Measurements from ENCODE around the gene THPO.

- TF ChIP-seq CTCF (IDR thresholded peaks at IDR 0.05; ENCODE audit: low read length) (no peak), EZH2phosphoT487 (IDR thresholded peaks at IDR 0.05; ENCODE audit: low read length) (no peak), EZH2 (optimal IDR thresholded peaks at IDR 0.05; ENCODE audit: low read depth, low read length) (no peak)
These were observed 28.2 kb downstream of the THPO start for GRCh38 chr3:184349563-184350470.

All from MM.1S (cell line).